NT2/D1 (cell line): ENCODE data around the gene AURKAIP1.
A peak's percentile ranks its signal among the peaks of the same experiment; 100 is the strongest.

Experiments used
- DNase-seq: peaks from one replicate; pipeline ENCODE4 v3.0.0-alpha.2; 2011; ENCODE audit warnings: low read depth, low spot score
- H3K27me3 ChIP-seq: 2 replicates; pipeline ENCODE4 v1.6.0; 2011; ENCODE audit warnings: mild to moderate bottlenecking; ENCODE audit not compliant: insufficient read length, insufficient read depth
- H3K36me3 ChIP-seq: 2 replicates; pipeline ENCODE4 v1.6.1; 2011; ENCODE audit warnings: mild to moderate bottlenecking, low read length, mixed read lengths; ENCODE audit not compliant: insufficient read depth, insufficient read length
- H3K4me1 ChIP-seq: 2 replicates; pipeline ENCODE4 v1.5.1; 2011; ENCODE audit not compliant: insufficient read depth, insufficient read length
- H3K4me3 ChIP-seq: 2 replicates; pipeline ENCODE4 v1.5.1; 2011; ENCODE audit warnings: low read depth; ENCODE audit not compliant: insufficient read length
- H3K9ac ChIP-seq: 2 replicates; pipeline ENCODE4 v1.6.0; 2011; ENCODE audit warnings: low read depth; ENCODE audit not compliant: insufficient read length
- H3K9me3 ChIP-seq: 2 replicates; pipeline ENCODE4 v1.5.1; 2011; ENCODE audit warnings: mild to moderate bottlenecking, low read length; ENCODE audit not compliant: insufficient read depth
- SUZ12 ChIP-seq: IDR thresholded peaks from 2 replicates; pipeline ENCODE4 v1.6.1; 2011; ENCODE audit not compliant: insufficient read length, insufficient read depth; ENCODE audit errors: extremely low read depth
- YY1 ChIP-seq: IDR thresholded peaks from 2 replicates; pipeline ENCODE4 v1.6.1; 2011; ENCODE audit not compliant: insufficient read length, insufficient read depth
- ZNF274 ChIP-seq: IDR thresholded peaks from 2 replicates; pipeline ENCODE4 v1.6.1; 2011; ENCODE audit warnings: mild to moderate bottlenecking, low read depth, low read length

AURKAIP1 gene

GRCh38 chr1:1376551-1377226 is 1.7 kb upstream of the AURKAIP1 start:
- H3K9ac ChIP-seq: no peak overlapping the region
- DNase-seq: no peak
- TF ChIP-seq YY1: no peak
- peaks cover 3% of the 10 kb centered on the region for H3K4me1 ChIP-seq
- no peaks in the 10 kb centered on the region for H3K9me3 ChIP-seq
- no peaks in the 10 kb centered on the region for H3K27me3 ChIP-seq
- H3K4me3 ChIP-seq: no peak overlapping the region
- H3K36me3 ChIP-seq: peaks cover 42% of the 10 kb centered on the region

- Histone ChIP-seq H3K27me3 (no peaks in the 10 kb centered on the region), H3K4me1 (peaks cover 3% of the 10 kb centered on the region), H3K36me3 (peaks cover 42% of the 10 kb centered on the region), H3K9me3 (no peaks in the 10 kb centered on the region), H3K9ac (peak overlapping the region; percentile 90), H3K4me3 (peak overlapping the region; percentile 92)
- TF ChIP-seq YY1: no peak
- TF ChIP-seq ZNF274: no peak
- no peak for TF ChIP-seq SUZ12
- no peak for DNase-seq
Measured at GRCh38 chr1:1374589-1374928, 448 bp downstream of the AURKAIP1 start.

GRCh38 chr1:1373815-1374588 is 1.0 kb downstream of the AURKAIP1 start:
- Histone ChIP-seq H3K4me1 (peaks cover 3% of the 10 kb centered on the region), H3K9me3 (no peaks in the 10 kb centered on the region), H3K9ac (peak overlapping the region; percentile 90), H3K4me3 (peak overlapping the region; percentile 92), H3K27me3 (no peaks in the 10 kb centered on the region), H3K36me3 (peaks cover 42% of the 10 kb centered on the region)
- TF ChIP-seq YY1 (no peak), SUZ12 (no peak), ZNF274 (no peak)
- no peak for DNase-seq

- H3K9me3 ChIP-seq: no peaks in the 10 kb centered on the region
- H3K4me1 ChIP-seq: peaks cover 3% of the 10 kb centered on the region
- H3K36me3 ChIP-seq: peaks cover 42% of the 10 kb centered on the region
- H3K9ac ChIP-seq: peak overlapping the region; percentile 90
- DNase-seq: no peak
- H3K27me3 ChIP-seq: no peaks in the 10 kb centered on the region
- no peak overlapping the region for H3K4me3 ChIP-seq
- TF ChIP-seq ZNF274 (no peak), YY1 (no peak), SUZ12 (no peak)
Measured at GRCh38 chr1:1373051-1373814, 1.8 kb downstream of the AURKAIP1 start.

- Histone ChIP-seq H3K27me3 (no peaks in the 10 kb centered on the region), H3K4me3 (no peak overlapping the region), H3K4me1 (peaks cover 3% of the 10 kb centered on the region), H3K9me3 (0 out of 2 replicates have a peak, but pooled peaks cover 2% of the 10 kb centered on the region), H3K36me3 (peaks cover 42% of the 10 kb centered on the region), H3K9ac (peak overlapping the region; percentile 42)
- no peak for DNase-seq
- TF ChIP-seq SUZ12: no peak
- no peak for TF ChIP-seq YY1
- no peak for TF ChIP-seq ZNF274
Measured at GRCh38 chr1:1371746-1372711, 3.0 kb downstream of the AURKAIP1 start.

- H3K9ac ChIP-seq: no peak overlapping the region
- no peak for DNase-seq
Measured at GRCh38 chr1:1371364-1371745, 3.7 kb downstream of the AURKAIP1 start.

More at GRCh38 chr1:1371364-1371745, 3.7 kb downstream of the AURKAIP1 start:
- TF ChIP-seq YY1 (no peak), SUZ12 (no peak), ZNF274 (no peak)
- H3K4me1 ChIP-seq: peaks cover 3% of the 10 kb centered on the region
- H3K27me3 ChIP-seq: no peaks in the 10 kb centered on the region
- H3K9me3 ChIP-seq: peaks cover 8% of the 10 kb centered on the region; the same call in 1 of the 2 replicates
- H3K4me3 ChIP-seq: no peak overlapping the region
- peaks cover 35% of the 10 kb centered on the region for H3K36me3 ChIP-seq
